HepG2 (cell line): ENCODE measurements around the gene C2CD4A. TPM values are rescaled to one million over a fixed set of nuclear protein-coding genes. Genes with fewer than 3 reads are reported as not detected.

Source experiments
- ATF7 ChIP-seq, 2 experiments: fragments of 450-650 bp in 1 of 2; sonication (generic) in 1 of 2; formaldehyde crosslinking in 1 of 2; IDR thresholded peaks; 2 replicates each; pipeline versions ENCODE4 v1.4.0 to v1.6.1; 2016 to 2020; ENCODE audit warnings: antibody characterized with exemption in 1 of 2, mild to moderate bottlenecking in 1 of 2, missing genetic modification reagents in 1 of 2
- DMAP1 ChIP-seq: IDR thresholded peaks from 2 replicates; pipeline ENCODE4 v1.6.1; 2016
- DR1 ChIP-seq: sonication (generic); formaldehyde crosslinking; IDR thresholded peaks from 2 replicates; pipeline ENCODE4 v1.8.0; 2021; ENCODE audit warnings: mild to moderate bottlenecking, missing genetic modification reagents, inconsistent platforms
- HNRNPH1 ChIP-seq: fragments of 200-400 bp; formaldehyde crosslinking; optimal IDR thresholded peaks from 2 replicates; pipeline ENCODE3; 2017; ENCODE audit warnings: mild to moderate bottlenecking, low read depth, low read length
- MTF1 ChIP-seq: sonication (generic); formaldehyde crosslinking; IDR thresholded peaks from 2 replicates; pipeline ENCODE4 v1.5.0; 2020; ENCODE audit warnings: missing genetic modification reagents
- MYNN ChIP-seq: sonication (generic); formaldehyde crosslinking; IDR thresholded peaks from 2 replicates; pipeline ENCODE4 v1.4.0; 2020; ENCODE audit warnings: mild to moderate bottlenecking, low read depth, missing genetic modification reagents
- NR2C2 ChIP-seq: sonication (generic); formaldehyde crosslinking; IDR thresholded peaks from 2 replicates; pipeline ENCODE4 v1.4.0; 2020; ENCODE audit warnings: missing genetic modification reagents, mild to moderate bottlenecking, moderate library complexity, borderline replicate concordance
- REPIN1 ChIP-seq: sonication (generic); formaldehyde crosslinking; IDR thresholded peaks from 2 replicates; pipeline ENCODE4 v1.8.0; 2022; ENCODE audit warnings: missing genetic modification reagents, low read depth, mild to moderate bottlenecking, borderline replicate concordance
- SOX5 ChIP-seq: IDR thresholded peaks from 2 replicates; pipeline ENCODE4 v1.6.1; 2016; ENCODE audit warnings: borderline replicate concordance
- SRSF4 ChIP-seq: fragments of 200-400 bp; formaldehyde crosslinking; IDR thresholded peaks from one replicate; pipeline ENCODE4 v1.6.1; 2018; ENCODE audit warnings: mild to moderate bottlenecking, low read depth, low read length, moderate library complexity; ENCODE audit not compliant: poor library complexity, severe bottlenecking
- SRSF9 ChIP-seq: fragments of 200-400 bp; formaldehyde crosslinking; IDR thresholded peaks from 2 replicates; pipeline ENCODE4 v1.6.1; 2018; ENCODE audit warnings: borderline replicate concordance, mild to moderate bottlenecking, low read depth, low read length; ENCODE audit not compliant: insufficient read depth, poor library complexity, severe bottlenecking
- U2AF1 ChIP-seq: fragments of 200-400 bp; formaldehyde crosslinking; optimal IDR thresholded peaks from 2 replicates; pipeline ENCODE3; 2017; ENCODE audit warnings: mild to moderate bottlenecking, low read depth, low read length
- ZKSCAN5 ChIP-seq: sonication (generic); formaldehyde crosslinking; IDR thresholded peaks from 2 replicates; pipeline ENCODE4 v1.5.1; 2020; ENCODE audit warnings: mild to moderate bottlenecking, missing genetic modification reagents
- ZMAT3 ChIP-seq: sonication (generic); formaldehyde crosslinking; conservative IDR thresholded peaks from 2 replicates; pipeline ENCODE4 v1.7.0; 2021; ENCODE audit warnings: missing genetic modification reagents
- ZNF552 ChIP-seq: sonication (generic); formaldehyde crosslinking; IDR thresholded peaks from 2 replicates; pipeline ENCODE4 v1.9.0; 2022; ENCODE audit warnings: missing genetic modification reagents, mild to moderate bottlenecking, borderline replicate concordance
- ZNF703 ChIP-seq: sonication (generic); formaldehyde crosslinking; IDR thresholded peaks from 2 replicates; pipeline ENCODE4 v1.5.1; 2020; ENCODE audit warnings: missing genetic modification reagents, mild to moderate bottlenecking, moderate library complexity, borderline replicate concordance
- ZNF773 ChIP-seq: sonication (generic); formaldehyde crosslinking; IDR thresholded peaks from 2 replicates; pipeline ENCODE4 v1.4.0; 2020; ENCODE audit warnings: missing genetic modification reagents, borderline replicate concordance
- ZNF850 ChIP-seq: sonication (generic); formaldehyde crosslinking; conservative IDR thresholded peaks from 2 replicates; pipeline ENCODE4 v1.9.0; 2021; ENCODE audit warnings: mild to moderate bottlenecking, missing genetic modification reagents
- ZSCAN31 ChIP-seq: sonication (generic); formaldehyde crosslinking; IDR thresholded peaks from 2 replicates; pipeline ENCODE4 v1.5.0; 2020; ENCODE audit warnings: low read depth, mild to moderate bottlenecking, missing genetic modification reagents
- polyA plus RNA-seq, 8 experiments: library from polyadenylated mRNA; depleted of rRNA in 3 of 8; stranded (reverse) in 7 of 8; unstranded in 1 of 8; fragments of >200 nt; fragmentation: Illumina TruSeq in 4 of 8; extraction: Trizol in 4 of 8; gene quantifications; 2 replicates each; pipeline versions ENCODE4 v1.2.1 to v1.2.3, GENCODE V29; 2011 to 2016; ENCODE audit warnings: low read depth in 4 of 8, missing spikeins in 1 of 8, mixed read lengths in 1 of 8; ENCODE audit not compliant: insufficient read depth in 1 of 8
- total RNA-seq, 5 experiments: library from RNA; depleted of rRNA; stranded (reverse); fragments of >200 nt; fragmentation: Illumina TruSeq; extraction: Trizol; gene quantifications; 2 replicates each; pipeline ENCODE4 v1.2.3, GENCODE V29; 2016; ENCODE audit warnings: low read depth in 1 of 5
- TF ChIP-seq, protein P1 (sequence below): sonication (generic); formaldehyde crosslinking; IDR thresholded peaks from 2 replicates; pipeline ENCODE4 v1.4.0; 2020; ENCODE audit warnings: missing genetic modification reagents
- TF ChIP-seq, protein P2 (sequence below): sonication (generic); formaldehyde crosslinking; IDR thresholded peaks from 2 replicates; pipeline ENCODE4 v1.5.0; 2020; ENCODE audit warnings: mild to moderate bottlenecking, missing genetic modification reagents, borderline replicate concordance

Gene C2CD4A
- total and polyA plus RNA-seq, 2 of the 13 experiments (the other 11 are each of a cell fraction or from before 2014, with no cell fraction given) = 0.20 TPM; not detected in 1

DNA sequence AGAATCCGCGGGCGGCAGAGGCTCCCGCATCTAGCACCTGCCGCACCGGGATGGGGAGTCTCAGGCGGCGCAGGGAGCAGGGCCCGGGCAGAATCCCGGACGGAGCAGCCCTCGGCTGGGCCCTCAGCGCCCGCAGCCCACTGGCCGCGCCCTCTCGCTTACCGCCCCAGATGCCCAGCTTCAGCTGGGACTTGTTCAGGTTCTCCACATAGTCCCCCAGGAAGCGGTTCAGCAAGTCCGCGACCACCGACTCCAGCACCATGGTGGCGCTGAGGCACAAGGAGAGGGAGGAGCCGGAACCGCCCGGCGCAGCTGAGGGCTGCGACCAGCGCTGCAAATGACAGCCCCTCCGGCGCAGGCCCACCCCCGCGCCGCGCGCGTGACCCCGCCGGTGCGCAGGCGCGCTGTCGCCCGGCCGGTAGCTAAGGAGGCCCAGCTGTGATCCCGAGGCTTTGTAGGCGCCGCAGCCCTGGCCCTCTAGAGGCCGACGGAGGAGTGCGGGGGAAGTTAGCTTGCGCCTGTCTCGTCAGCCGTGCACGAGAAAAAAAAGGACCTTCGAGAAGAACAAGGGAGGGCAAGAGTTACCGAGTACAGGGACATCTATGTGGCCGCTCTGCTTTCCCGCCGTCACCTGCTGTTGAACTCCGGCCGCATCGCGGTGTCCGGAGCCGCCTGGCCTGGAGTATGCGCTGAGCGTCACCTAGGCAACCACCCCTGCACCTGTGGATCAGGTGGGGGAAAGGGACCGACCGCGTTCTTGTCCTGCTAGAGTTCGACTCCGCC, 6.5 kb upstream of the C2CD4A start, which contains the start of gene VPS13C (continued):
- peak; percentile 75; the same call in 1 of the 2 replicates for TF ChIP-seq DMAP1 (CRISPR knock-in tag)
- TF ChIP-seq, protein P1, sequence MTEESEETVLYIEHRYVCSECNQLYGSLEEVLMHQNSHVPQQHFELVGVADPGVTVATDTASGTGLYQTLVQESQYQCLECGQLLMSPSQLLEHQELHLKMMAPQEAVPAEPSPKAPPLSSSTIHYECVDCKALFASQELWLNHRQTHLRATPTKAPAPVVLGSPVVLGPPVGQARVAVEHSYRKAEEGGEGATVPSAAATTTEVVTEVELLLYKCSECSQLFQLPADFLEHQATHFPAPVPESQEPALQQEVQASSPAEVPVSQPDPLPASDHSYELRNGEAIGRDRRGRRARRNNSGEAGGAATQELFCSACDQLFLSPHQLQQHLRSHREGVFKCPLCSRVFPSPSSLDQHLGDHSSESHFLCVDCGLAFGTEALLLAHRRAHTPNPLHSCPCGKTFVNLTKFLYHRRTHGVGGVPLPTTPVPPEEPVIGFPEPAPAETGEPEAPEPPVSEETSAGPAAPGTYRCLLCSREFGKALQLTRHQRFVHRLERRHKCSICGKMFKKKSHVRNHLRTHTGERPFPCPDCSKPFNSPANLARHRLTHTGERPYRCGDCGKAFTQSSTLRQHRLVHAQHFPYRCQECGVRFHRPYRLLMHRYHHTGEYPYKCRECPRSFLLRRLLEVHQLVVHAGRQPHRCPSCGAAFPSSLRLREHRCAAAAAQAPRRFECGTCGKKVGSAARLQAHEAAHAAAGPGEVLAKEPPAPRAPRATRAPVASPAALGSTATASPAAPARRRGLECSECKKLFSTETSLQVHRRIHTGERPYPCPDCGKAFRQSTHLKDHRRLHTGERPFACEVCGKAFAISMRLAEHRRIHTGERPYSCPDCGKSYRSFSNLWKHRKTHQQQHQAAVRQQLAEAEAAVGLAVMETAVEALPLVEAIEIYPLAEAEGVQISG (CRISPR knock-in tag) = peak; percentile 90
- no peak for TF ChIP-seq U2AF1
- no peak for TF ChIP-seq ZMAT3 (CRISPR knock-in tag)
- peak; percentile 43; the same call in 1 of the 2 replicates for TF ChIP-seq REPIN1 (CRISPR knock-in tag)
- TF ChIP-seq DR1 (CRISPR knock-in tag) = 0 out of 2 replicates have a peak, but pooled peaks have one; percentile 32
- TF ChIP-seq MYNN (CRISPR knock-in tag) = no peak
- no peak for TF ChIP-seq ZNF703 (CRISPR knock-in tag)
- TF ChIP-seq ZNF773 (CRISPR knock-in tag) = peak; percentile 73; the same call in 1 of the 2 replicates
- TF ChIP-seq NR2C2 (CRISPR knock-in tag) = peak; percentile 88
- TF ChIP-seq SOX5 (CRISPR knock-in tag) = peak; percentile 62; the same call in 1 of the 2 replicates
- peak; percentile 74; the same call in 1 of the 2 replicates for TF ChIP-seq ZSCAN31
- no peak for TF ChIP-seq ZNF850 (CRISPR knock-in tag)
- no peak for TF ChIP-seq ZKSCAN5 (CRISPR knock-in tag)
- no peak for TF ChIP-seq HNRNPH1
- TF ChIP-seq, protein P2, sequence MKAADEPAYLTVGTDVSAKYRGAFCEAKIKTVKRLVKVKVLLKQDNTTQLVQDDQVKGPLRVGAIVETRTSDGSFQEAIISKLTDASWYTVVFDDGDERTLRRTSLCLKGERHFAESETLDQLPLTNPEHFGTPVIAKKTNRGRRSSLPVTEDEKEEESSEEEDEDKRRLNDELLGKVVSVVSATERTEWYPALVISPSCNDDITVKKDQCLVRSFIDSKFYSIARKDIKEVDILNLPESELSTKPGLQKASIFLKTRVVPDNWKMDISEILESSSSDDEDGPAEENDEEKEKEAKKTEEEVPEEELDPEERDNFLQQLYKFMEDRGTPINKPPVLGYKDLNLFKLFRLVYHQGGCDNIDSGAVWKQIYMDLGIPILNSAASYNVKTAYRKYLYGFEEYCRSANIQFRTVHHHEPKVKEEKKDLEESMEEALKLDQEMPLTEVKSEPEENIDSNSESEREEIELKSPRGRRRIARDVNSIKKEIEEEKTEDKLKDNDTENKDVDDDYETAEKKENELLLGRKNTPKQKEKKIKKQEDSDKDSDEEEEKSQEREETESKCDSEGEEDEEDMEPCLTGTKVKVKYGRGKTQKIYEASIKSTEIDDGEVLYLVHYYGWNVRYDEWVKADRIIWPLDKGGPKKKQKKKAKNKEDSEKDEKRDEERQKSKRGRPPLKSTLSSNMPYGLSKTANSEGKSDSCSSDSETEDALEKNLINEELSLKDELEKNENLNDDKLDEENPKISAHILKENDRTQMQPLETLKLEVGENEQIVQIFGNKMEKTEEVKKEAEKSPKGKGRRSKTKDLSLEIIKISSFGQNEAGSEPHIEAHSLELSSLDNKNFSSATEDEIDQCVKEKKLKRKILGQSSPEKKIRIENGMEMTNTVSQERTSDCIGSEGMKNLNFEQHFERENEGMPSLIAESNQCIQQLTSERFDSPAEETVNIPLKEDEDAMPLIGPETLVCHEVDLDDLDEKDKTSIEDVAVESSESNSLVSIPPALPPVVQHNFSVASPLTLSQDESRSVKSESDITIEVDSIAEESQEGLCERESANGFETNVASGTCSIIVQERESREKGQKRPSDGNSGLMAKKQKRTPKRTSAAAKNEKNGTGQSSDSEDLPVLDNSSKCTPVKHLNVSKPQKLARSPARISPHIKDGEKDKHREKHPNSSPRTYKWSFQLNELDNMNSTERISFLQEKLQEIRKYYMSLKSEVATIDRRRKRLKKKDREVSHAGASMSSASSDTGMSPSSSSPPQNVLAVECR (CRISPR knock-in tag) = peak; percentile 92; the same call in 1 of the 2 replicates
- peak; percentile 20; the same call in 1 of the 2 replicates for TF ChIP-seq MTF1 (CRISPR knock-in tag)
- TF ChIP-seq ATF7 (IDR thresholded peaks at IDR 0.05) = no peak
- no peak; the same call in 1 of the 2 replicates for TF ChIP-seq ATF7 (CRISPR knock-in tag; IDR thresholded peaks at IDR 0.05)
- TF ChIP-seq ZNF552 (CRISPR knock-in tag) = peak; percentile 30; the same call in 1 of the 2 replicates
- no peak for TF ChIP-seq SRSF9
- no peak for TF ChIP-seq SRSF4
